Vagina (tissue), 2 donors: ENCODE measurements around the gene COX7B2. TPM values are rescaled to one million over a fixed set of nuclear protein-coding genes. Genes with fewer than 3 reads are reported as not detected.

Experiments used
- DNase-seq, 2 donors: peaks; one replicate each; pipeline ENCODE4 v3.0.0-alpha.2; 2017; ENCODE audit errors: extremely low spot score in 2 of 2
- H3K27ac ChIP-seq: fragments of 200-600 bp; sonication (generic); one replicate; pipeline ENCODE4 v1.5.1; 2019
- H3K27me3 ChIP-seq: fragments of 200-600 bp; sonication (generic); one replicate; pipeline ENCODE4 v1.5.1; 2019
- H3K36me3 ChIP-seq, 2 donors: fragments of 200-600 bp; sonication (generic); one replicate each; pipeline ENCODE4 v1.5.1; 2017 to 2019
- H3K4me1 ChIP-seq: fragments of 200-600 bp; sonication (generic); one replicate; pipeline ENCODE4 v1.5.1; 2019
- H3K4me3 ChIP-seq, 2 donors: fragments of 200-600 bp; sonication (generic); 1 replicate in 1 of 2; 2 replicates in 1 of 2; pipeline ENCODE4 v1.5.1; 2016 to 2019
- H3K9me3 ChIP-seq: fragments of 200-600 bp; sonication (generic); one replicate; pipeline ENCODE4 v1.5.1; 2019
- CTCF ChIP-seq, 3 experiments: fragments of 450-650 bp in 2 of 3; fragments of 200-600 bp in 1 of 3; sonication (generic) in 1 of 3; IDR thresholded peaks; one replicate each; pipeline ENCODE4 v1.5.1; 2017 to 2019; ENCODE audit warnings: antibody characterized with exemption in 3 of 3, mild to moderate bottlenecking in 2 of 3, moderate library complexity in 2 of 3
- POLR2A ChIP-seq, 2 donors: fragments of 450-650 bp; IDR thresholded peaks; one replicate each; pipeline ENCODE4 v1.6.1; 2017; ENCODE audit warnings: antibody characterized with exemption in 2 of 2, mild to moderate bottlenecking in 2 of 2, moderate library complexity in 2 of 2
- POLR2AphosphoS5 ChIP-seq, 2 donors: sonication (generic); formaldehyde crosslinking; IDR thresholded peaks; one replicate each; pipeline ENCODE4 v1.9.0; 2017; ENCODE audit warnings: antibody characterized with exemption in 2 of 2, mild to moderate bottlenecking in 2 of 2, low read depth in 1 of 2; ENCODE audit not compliant: insufficient read depth in 1 of 2
- intact Hi-C: fragments of 100-400 bp; cut with DNase I; formaldehyde crosslinking; loops from one replicate; pipeline ENCODE4 v1.15.1; 2023
- total RNA-seq: library from RNA; depleted of rRNA; stranded (reverse); fragments of >200 nt; gene quantifications from one replicate; pipeline ENCODE4 v1.2.3, GENCODE V29; 2016

The COX7B2 gene
- total RNA-seq, 1 donor from 2014 or later = not detected

- DNase-seq = no peak
- intact Hi-C loops = no loop called here
- H3K27me3 ChIP-seq = no peaks in the 10 kb centered on the region
Measured at GRCh38 chr4:46945062-46945461, 36.0 kb upstream of the COX7B2 start.

GRCh38 chr4:46944345-46944744, 35.3 kb upstream of the COX7B2 start:
- no peak overlapping the region for H3K27ac ChIP-seq

More at GRCh38 chr4:46945062-46945461, 36.0 kb upstream of the COX7B2 start:
- Histone ChIP-seq H3K4me3 (no peak overlapping the region), H3K9me3 (no peaks in the 10 kb centered on the region), H3K4me1 (no peaks in the 10 kb centered on the region), H3K36me3 (no peaks in the 10 kb centered on the region), H3K27ac (no peak overlapping the region)
- no peak for TF ChIP-seq CTCF (IDR thresholded peaks at IDR 0.05)
- no peak for TF ChIP-seq POLR2A (IDR thresholded peaks at IDR 0.05)
- TF ChIP-seq POLR2AphosphoS5 (IDR thresholded peaks at IDR 0.05; ENCODE audit: insufficient read depth in 1 of 2, low read depth in 1 of 2) = no peak

GRCh38 chr4:46937493-46937892, 28.4 kb upstream of the COX7B2 start:
- TF ChIP-seq CTCF (IDR thresholded peaks at IDR 0.05) (no peak), POLR2A (IDR thresholded peaks at IDR 0.05) (no peak), POLR2AphosphoS5 (IDR thresholded peaks at IDR 0.05; ENCODE audit: insufficient read depth in 1 of 2, low read depth in 1 of 2) (no peak)
- no peaks in the 10 kb centered on the region for H3K27me3 ChIP-seq
- H3K9me3 ChIP-seq = no peaks in the 10 kb centered on the region
- H3K36me3 ChIP-seq = no peaks in the 10 kb centered on the region
- no peak for DNase-seq
- no peaks in the 10 kb centered on the region for H3K4me1 ChIP-seq
- no peak overlapping the region for H3K4me3 ChIP-seq
- intact Hi-C loops = no loop called here
- H3K27ac ChIP-seq = no peak overlapping the region

More at GRCh38 chr4:46944345-46944744, 35.3 kb upstream of the COX7B2 start:
- no peak overlapping the region for H3K4me3 ChIP-seq
- H3K36me3 ChIP-seq = no peaks in the 10 kb centered on the region
- intact Hi-C loops = no loop called here
- no peaks in the 10 kb centered on the region for H3K4me1 ChIP-seq
- no peak for DNase-seq
- H3K27me3 ChIP-seq = no peaks in the 10 kb centered on the region
- no peak for TF ChIP-seq CTCF (IDR thresholded peaks at IDR 0.05)
- no peak for TF ChIP-seq POLR2A (IDR thresholded peaks at IDR 0.05)
- TF ChIP-seq POLR2AphosphoS5 (IDR thresholded peaks at IDR 0.05; ENCODE audit: insufficient read depth in 1 of 2, low read depth in 1 of 2) = no peak
- no peaks in the 10 kb centered on the region for H3K9me3 ChIP-seq

GRCh38 chr4:46934726-46935125, 25.7 kb upstream of the COX7B2 start:
- Histone ChIP-seq H3K27ac (no peak overlapping the region), H3K9me3 (no peaks in the 10 kb centered on the region), H3K4me3 (no peak overlapping the region), H3K36me3 (no peaks in the 10 kb centered on the region), H3K4me1 (no peaks in the 10 kb centered on the region), H3K27me3 (no peaks in the 10 kb centered on the region)
- TF ChIP-seq POLR2AphosphoS5 (IDR thresholded peaks at IDR 0.05; ENCODE audit: insufficient read depth in 1 of 2, low read depth in 1 of 2) = no peak
- TF ChIP-seq CTCF (IDR thresholded peaks at IDR 0.05) = no peak
- no peak for TF ChIP-seq POLR2A (IDR thresholded peaks at IDR 0.05)
- intact Hi-C loops = no loop called here
- DNase-seq = no peak

- no peaks in the 10 kb centered on the region for H3K9me3 ChIP-seq
- no peak for DNase-seq
- no peak overlapping the region for H3K27ac ChIP-seq
- TF ChIP-seq POLR2AphosphoS5 (IDR thresholded peaks at IDR 0.05; ENCODE audit: insufficient read depth in 1 of 2, low read depth in 1 of 2) = no peak
- H3K4me3 ChIP-seq = no peak overlapping the region
- no peaks in the 10 kb centered on the region for H3K4me1 ChIP-seq
- intact Hi-C loops = no loop called here
- H3K36me3 ChIP-seq = no peaks in the 10 kb centered on the region
- no peaks in the 10 kb centered on the region for H3K27me3 ChIP-seq
Measured at GRCh38 chr4:46933686-46934085, 24.6 kb upstream of the COX7B2 start.
